ENCODE data around the gene HIVEP1.

HIVEP1 gene

DNA sequence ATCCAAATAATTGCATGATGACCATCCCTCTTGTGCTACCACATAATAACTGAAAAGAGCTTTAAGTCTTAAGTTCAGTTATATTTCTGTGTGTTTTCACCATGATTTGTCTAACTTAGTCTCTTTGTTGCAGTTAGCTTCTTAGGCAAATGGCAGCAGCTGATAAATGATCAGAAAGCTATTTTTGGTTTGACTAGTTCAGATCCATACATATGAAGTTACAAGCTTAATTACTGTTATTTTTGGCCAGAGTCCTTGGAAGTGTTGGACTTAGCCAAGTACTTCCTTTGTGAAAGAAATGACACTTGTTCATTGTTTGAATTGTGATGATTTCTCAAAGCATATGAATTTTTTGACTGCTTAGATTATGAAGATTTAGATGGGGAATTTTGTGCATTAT lies 54.2 kb downstream of the HIVEP1 start:
- H3K4me3 ChIP-seq (ENCODE audit: low read length) = no peak overlapping the region
- TF ChIP-seq, protein P1, sequence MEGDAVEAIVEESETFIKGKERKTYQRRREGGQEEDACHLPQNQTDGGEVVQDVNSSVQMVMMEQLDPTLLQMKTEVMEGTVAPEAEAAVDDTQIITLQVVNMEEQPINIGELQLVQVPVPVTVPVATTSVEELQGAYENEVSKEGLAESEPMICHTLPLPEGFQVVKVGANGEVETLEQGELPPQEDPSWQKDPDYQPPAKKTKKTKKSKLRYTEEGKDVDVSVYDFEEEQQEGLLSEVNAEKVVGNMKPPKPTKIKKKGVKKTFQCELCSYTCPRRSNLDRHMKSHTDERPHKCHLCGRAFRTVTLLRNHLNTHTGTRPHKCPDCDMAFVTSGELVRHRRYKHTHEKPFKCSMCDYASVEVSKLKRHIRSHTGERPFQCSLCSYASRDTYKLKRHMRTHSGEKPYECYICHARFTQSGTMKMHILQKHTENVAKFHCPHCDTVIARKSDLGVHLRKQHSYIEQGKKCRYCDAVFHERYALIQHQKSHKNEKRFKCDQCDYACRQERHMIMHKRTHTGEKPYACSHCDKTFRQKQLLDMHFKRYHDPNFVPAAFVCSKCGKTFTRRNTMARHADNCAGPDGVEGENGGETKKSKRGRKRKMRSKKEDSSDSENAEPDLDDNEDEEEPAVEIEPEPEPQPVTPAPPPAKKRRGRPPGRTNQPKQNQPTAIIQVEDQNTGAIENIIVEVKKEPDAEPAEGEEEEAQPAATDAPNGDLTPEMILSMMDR (conservative IDR thresholded peaks at IDR 0.05; ENCODE audit: low read length) = no peak
- DNase-seq (ENCODE audit: low read depth) = no peak

DNA sequence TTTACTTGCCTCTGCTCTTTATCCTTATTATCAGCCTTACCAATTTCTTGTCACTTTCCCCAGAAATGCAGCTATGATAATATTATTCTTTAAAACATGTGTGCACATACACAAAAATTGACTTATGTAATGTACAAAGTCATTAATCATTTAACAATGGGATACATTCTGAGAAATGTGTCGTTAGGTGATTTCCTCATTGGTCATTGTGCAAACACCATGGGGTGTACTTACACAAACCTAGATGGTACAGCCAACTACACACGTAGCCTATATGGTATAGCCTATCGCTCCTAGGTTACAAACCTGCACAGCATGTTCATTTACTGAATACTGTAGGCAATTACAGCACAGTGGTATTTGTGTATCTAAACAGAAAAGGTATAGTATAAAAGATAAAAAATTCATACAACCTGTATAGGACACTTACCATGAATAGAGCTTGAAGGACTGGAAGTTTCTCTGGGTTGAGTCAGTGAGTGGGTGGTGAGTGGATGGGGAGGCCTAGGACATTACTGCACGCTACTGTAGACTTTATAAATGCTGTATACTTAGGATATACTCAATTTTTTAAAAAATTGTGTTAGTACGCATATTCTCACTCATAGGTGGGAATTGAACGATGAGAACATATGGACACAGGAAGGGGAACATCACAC lies 56.9 kb downstream of the HIVEP1 start:
- no peak for DNase-seq (ENCODE audit: low read depth)
- TF ChIP-seq, protein P1 (conservative IDR thresholded peaks at IDR 0.05; ENCODE audit: low read length) = no peak
- no peak overlapping the region for H3K4me3 ChIP-seq (ENCODE audit: low read length)

DNA sequence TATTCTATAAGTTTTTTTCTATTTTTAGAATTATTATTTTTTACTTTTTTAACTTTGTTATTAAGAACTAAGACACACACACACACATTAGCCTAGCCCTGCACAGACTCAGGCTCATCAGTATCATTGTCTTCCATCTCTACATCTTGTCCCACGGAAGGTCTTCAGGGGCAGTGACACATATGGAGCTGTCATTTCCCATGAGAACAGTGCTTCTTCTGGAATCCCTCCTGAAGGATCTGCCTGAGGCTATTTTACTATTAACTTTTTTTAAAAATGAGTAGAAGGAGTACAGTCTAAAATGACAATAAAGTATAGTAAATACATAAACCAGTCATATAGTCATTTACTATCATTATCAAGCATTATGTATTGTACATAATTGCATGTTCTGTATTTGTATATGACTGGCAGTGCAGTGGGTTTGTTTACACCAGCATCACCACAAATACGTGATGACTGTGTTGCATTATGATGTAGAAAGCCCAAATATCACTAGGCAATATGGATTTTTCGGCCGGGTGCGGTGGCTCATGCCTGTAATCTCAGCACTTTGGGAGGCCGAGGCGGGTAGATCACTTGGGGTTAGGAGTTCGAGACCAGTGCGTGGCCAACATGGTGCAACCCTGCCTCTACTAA lies 57.9 kb downstream of the HIVEP1 start:
- DNase-seq (ENCODE audit: low read depth) = no peak
- TF ChIP-seq, protein P1 (conservative IDR thresholded peaks at IDR 0.05; ENCODE audit: low read length) = no peak
- no peak overlapping the region for H3K4me3 ChIP-seq (ENCODE audit: low read length)

DNA sequence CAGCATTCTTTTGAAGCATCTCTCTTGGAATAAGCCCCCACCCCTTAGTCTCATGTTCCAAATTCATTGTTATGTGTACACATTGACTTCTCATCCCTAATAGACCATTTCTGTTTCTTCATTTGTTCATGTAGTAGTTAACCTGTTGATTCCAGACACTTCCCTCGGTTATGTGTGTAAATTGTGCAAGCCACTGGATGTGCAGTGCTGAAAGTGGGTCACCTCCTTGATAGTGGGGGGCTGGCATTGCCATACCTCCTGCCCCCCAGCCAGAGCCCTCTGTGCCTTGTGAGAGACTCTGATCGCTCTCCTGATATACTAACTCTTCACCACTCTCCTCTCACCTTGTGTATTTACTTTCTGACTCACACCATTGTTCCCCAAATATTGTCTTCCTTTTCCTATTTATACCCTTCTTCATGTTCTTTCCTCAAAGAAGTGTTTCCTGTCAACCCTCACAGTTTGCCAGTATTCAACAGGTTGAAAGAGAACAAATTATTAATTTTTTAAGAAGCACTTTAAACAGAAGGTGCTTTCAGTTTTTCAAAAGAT lies 59.0 kb downstream of the HIVEP1 start:
- TF ChIP-seq, protein P1 (conservative IDR thresholded peaks at IDR 0.05; ENCODE audit: low read length) = no peak
- no peak for DNase-seq (ENCODE audit: low read depth)

DNA sequence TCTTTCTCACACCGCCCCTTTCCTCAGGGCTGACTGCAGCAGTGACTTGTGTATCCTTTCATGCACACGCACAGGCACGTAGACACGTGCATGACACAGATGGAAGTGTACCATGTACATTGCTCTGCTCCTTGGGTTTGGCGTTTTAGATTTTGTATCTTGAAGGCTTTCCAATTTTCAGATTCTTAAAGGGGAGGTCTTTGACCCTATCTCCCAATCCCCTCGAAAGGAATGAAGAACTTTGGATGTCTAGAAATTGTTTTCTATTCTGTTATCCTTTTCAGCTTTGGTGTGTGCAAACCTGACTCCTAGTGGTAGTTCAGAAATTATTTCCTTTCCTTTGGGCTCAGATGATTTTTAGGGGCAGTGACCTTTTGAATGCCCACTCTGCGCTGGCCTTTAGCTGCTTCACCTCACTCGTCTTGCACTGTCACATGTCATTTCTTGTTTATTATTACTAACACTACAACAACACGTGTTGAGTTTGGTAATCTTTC lies 63.0 kb downstream of the HIVEP1 start:
- H3K4me3 ChIP-seq (ENCODE audit: low read length) = no peak overlapping the region
- no peak for DNase-seq (ENCODE audit: low read depth)
- TF ChIP-seq, protein P1 (conservative IDR thresholded peaks at IDR 0.05; ENCODE audit: low read length) = peak; percentile 42

More for the DNA sequence above, 59.0 kb downstream of the HIVEP1 start:
- no peak overlapping the region for H3K4me3 ChIP-seq (ENCODE audit: low read length)

DNA sequence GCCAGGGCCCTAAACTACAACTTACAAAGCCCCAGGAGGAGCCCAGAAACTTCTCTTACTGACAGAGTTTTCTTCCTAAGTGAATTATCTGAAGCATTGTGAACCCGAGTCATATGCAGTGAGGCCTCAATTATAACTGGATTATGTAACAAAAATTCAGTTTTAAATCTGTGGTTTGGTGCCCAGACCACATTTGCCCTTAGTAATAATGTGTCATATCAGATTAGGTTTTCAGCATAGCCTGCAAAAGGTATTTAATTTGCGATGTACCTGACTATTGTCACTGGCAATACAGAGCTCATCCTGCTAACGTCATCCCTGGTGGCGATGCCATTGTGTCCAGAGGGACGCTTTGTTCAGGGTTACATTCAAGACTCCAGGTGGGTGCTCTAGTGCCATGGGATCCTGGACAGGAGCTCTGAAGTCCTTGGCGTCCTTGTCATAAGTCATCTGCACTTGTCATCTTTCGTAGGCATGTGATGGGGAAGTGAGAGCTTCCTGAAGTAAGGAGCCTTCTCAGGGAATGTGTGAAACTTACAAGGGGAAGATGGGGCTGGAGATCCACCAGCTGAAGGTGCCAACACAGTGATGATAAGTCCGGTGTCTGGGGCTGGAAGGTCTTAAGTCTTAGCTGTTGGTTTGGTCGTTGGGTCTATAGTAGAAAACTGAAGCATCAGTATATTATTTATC lies 65.1 kb downstream of the HIVEP1 start:
- DNase-seq (ENCODE audit: low read depth) = no peak
- H3K4me3 ChIP-seq (ENCODE audit: low read length) = no peak overlapping the region
- TF ChIP-seq, protein P1 (conservative IDR thresholded peaks at IDR 0.05; ENCODE audit: low read length) = no peak
